Common myeloid progenitor, CD34-positive (primary cell): ENCODE measurements around the gene PRCD.
A peak's percentile ranks its signal among the peaks of the same experiment; 100 is the strongest.
"Not testable (repeated sequence)": the region's sequence is repeated elsewhere in the genome, so short reads cannot be mapped to it uniquely, and the experiment has no call there.

ENCODE experiments used
- CTCF ChIA-PET: fragments of 350-600 bp; sonication (Branson Sonifier 250); formaldehyde crosslinking; loops from one replicate; lab custom pipeline; 2021; ENCODE audit warnings: antibody characterized with exemption; lab: Charles Lee
- POLR2A ChIA-PET: fragments of 350-600 bp; sonication (Branson Sonifier 250); formaldehyde crosslinking; loops from one replicate; lab custom pipeline; 2021; ENCODE audit warnings: antibody characterized with exemption; lab: Charles Lee
- DNase-seq, 3 donors: peaks; one replicate each; pipeline versions ENCODE4 v3.0.0 to v3.0.0-alpha.2; 2013
- H3K27ac ChIP-seq, 2 experiments: 1 replicate in 1 of 2; 2 replicates in 1 of 2; pipeline ENCODE4 v1.7.0; 2013; ENCODE audit warnings: inconsistent platforms in 2 of 2, low read length in 2 of 2, mild to moderate bottlenecking in 2 of 2, low read depth in 1 of 2, moderate library complexity in 1 of 2; ENCODE audit not compliant: severe bottlenecking in 2 of 2, insufficient read depth in 1 of 2, poor library complexity in 1 of 2
- H3K27me3 ChIP-seq, 5 experiments: replicated peaks in 2 of 5; 1 replicate in 3 of 5; 2 replicates in 2 of 5; pipeline versions ENCODE4 v1.6.1 to v1.7.0; 2013; ENCODE audit warnings: low read length in 4 of 5, mild to moderate bottlenecking in 2 of 5, moderate library complexity in 2 of 5, inconsistent platforms in 1 of 5; ENCODE audit not compliant: insufficient read depth in 5 of 5, control insufficient read depth in 4 of 5
- H3K36me3 ChIP-seq, 4 experiments: 1 replicate in 2 of 4; 2 replicates in 2 of 4; pipeline versions ENCODE4 v1.6.1 to v1.7.0; 2013; ENCODE audit warnings: low read length in 3 of 4, control low read depth in 1 of 4, mild to moderate bottlenecking in 1 of 4; ENCODE audit not compliant: control insufficient read depth in 4 of 4, insufficient read depth in 4 of 4
- H3K4me1 ChIP-seq, 4 experiments: 1 replicate in 3 of 4; 2 replicates in 1 of 4; pipeline versions ENCODE4 v1.6.1 to v1.7.1; 2013; ENCODE audit warnings: low read length in 3 of 4, mild to moderate bottlenecking in 3 of 4, control low read depth in 1 of 4, inconsistent platforms in 1 of 4, moderate library complexity in 1 of 4; ENCODE audit not compliant: control insufficient read depth in 4 of 4, insufficient read depth in 4 of 4; ENCODE audit errors: control extremely low read depth in 1 of 4
- H3K4me3 ChIP-seq, 7 experiments: 1 replicate in 4 of 7; 2 replicates in 3 of 7; pipeline versions ENCODE4 v1.5.1 to v1.7.0; 2013; ENCODE audit warnings: mild to moderate bottlenecking in 7 of 7, low read length in 6 of 7, moderate library complexity in 6 of 7, inconsistent platforms in 2 of 7, low read depth in 2 of 7, control low read depth in 1 of 7; ENCODE audit not compliant: insufficient read depth in 4 of 7, control insufficient read depth in 1 of 7; ENCODE audit errors: extremely low read depth in 1 of 7
- H3K9me3 ChIP-seq, 5 experiments: 1 replicate in 4 of 5; 2 replicates in 1 of 5; pipeline versions ENCODE4 v1.6.1 to v1.7.1; 2013; ENCODE audit warnings: low read length in 4 of 5, mild to moderate bottlenecking in 2 of 5, inconsistent platforms in 1 of 5, low read depth in 1 of 5, moderate library complexity in 1 of 5; ENCODE audit not compliant: control insufficient read depth in 4 of 5, insufficient read depth in 2 of 5; ENCODE audit errors: control extremely low read depth in 1 of 5
- WGBS: methylation state at CpG from one replicate; pipeline ENCODE4 v1.1.5; 2013; ENCODE audit not compliant: insufficient coverage; 5-methylcytosine and 5-hydroxymethylcytosine counted together

The PRCD gene

GRCh38 chr17:76564991-76565727 lies 25.3 kb downstream of the PRCD start:
- CTCF ChIA-PET: interaction anchor here (1.3 to 3.2 kb wide), 4 partner anchors 10 to 116 kb away, joined by 4 to 14 read pairs (median 8); no protein-coding TSS in a partner anchor
- not testable (repeated sequence) for H3K4me3 ChIP-seq, H3K27ac ChIP-seq, H3K9me3 ChIP-seq, H3K27me3 ChIP-seq
- Histone ChIP-seq H3K4me1 (peaks cover 7 to 67% (median 43%) of the 10 kb centered on the region in 4 experiments), H3K36me3 (peaks cover 10 to 52% (median 25%) of the 10 kb centered on the region in 4 experiments)
- peak in 2 of 3 donors; percentile 42 to 43 for DNase-seq
- POLR2A ChIA-PET: interaction anchor here (1.4 kb wide), 1 partner anchor 8 kb away, joined by 4 read pairs; no protein-coding TSS in a partner anchor
- 100% methylated on average over 4 of the region's 8 CpGs for WGBS

- no peak for DNase-seq
- Histone ChIP-seq H3K9me3 (peaks cover 0 to 3% (median 0%) of the 10 kb centered on the region in 5 experiments), H3K27me3 (no peaks in the 10 kb centered on the region), H3K4me1 (peaks cover 5 to 59% (median 39%) of the 10 kb centered on the region in 4 experiments), H3K36me3 (peaks cover 10 to 44% (median 24%) of the 10 kb centered on the region in 4 experiments), H3K4me3 (no peak overlapping the region), H3K27ac (no peak overlapping the region)
- ChIA-PET POLR2A (interaction anchor here (1.4 kb wide), 1 partner anchor 9 kb away, joined by 4 read pairs; no protein-coding TSS in a partner anchor), CTCF (interaction anchor here (0.6 to 6.7 kb wide), 14 partner anchors 8 to 116 kb away, joined by 3 to 57 read pairs (median 6); partner anchors contain the start of gene ST6GALNAC2)
- WGBS: 92% methylated on average over 13 of the region's 14 CpGs
Observed at GRCh38 chr17:76565728-76566612, 26.1 kb downstream of the PRCD start.

GRCh38 chr17:76566613-76566943 lies 26.7 kb downstream of the PRCD start:
- Histone ChIP-seq H3K4me3 (no peak overlapping the region), H3K27ac (no peak overlapping the region), H3K4me1 (peaks cover 3 to 53% (median 37%) of the 10 kb centered on the region in 4 experiments), H3K27me3 (no peaks in the 10 kb centered on the region), H3K9me3 (peaks cover 0 to 3% (median 0%) of the 10 kb centered on the region in 5 experiments), H3K36me3 (peaks cover 4 to 38% (median 18%) of the 10 kb centered on the region in 4 experiments)
- CTCF ChIA-PET: interaction anchor here (0.6 to 6.7 kb wide), 13 partner anchors 8 to 115 kb away, joined by 3 to 57 read pairs (median 6); partner anchors contain the start of gene ST6GALNAC2
- WGBS: 100% methylated on average over 1 of the region's 3 CpGs
- DNase-seq: no peak
- POLR2A ChIA-PET: interaction anchor here (1.4 kb wide), 1 partner anchor 9 kb away, joined by 4 read pairs; no protein-coding TSS in a partner anchor

- Histone ChIP-seq H3K9me3 (peaks cover 0 to 3% (median 0%) of the 10 kb centered on the region in 5 experiments), H3K27me3 (no peaks in the 10 kb centered on the region), H3K36me3 (peaks cover 0 to 34% (median 15%) of the 10 kb centered on the region in 4 experiments), H3K27ac (no peak overlapping the region), H3K4me3 (no peak overlapping the region), H3K4me1 (peaks cover 3 to 49% (median 37%) of the 10 kb centered on the region in 4 experiments)
- ChIA-PET POLR2A (interaction anchor here (1.6 kb wide), 1 partner anchor 9 kb away, joined by 8 read pairs; no protein-coding TSS in a partner anchor), CTCF (interaction anchor here (0.6 to 6.7 kb wide), 16 partner anchors 9 to 114 kb away, joined by 3 to 57 read pairs (median 6); partner anchors contain the start of genes AANAT and ST6GALNAC2)
- WGBS: 93% methylated on average over 5 of the region's 5 CpGs
- no peak for DNase-seq
Observed at GRCh38 chr17:76566988-76567431, 27.2 kb downstream of the PRCD start.

GRCh38 chr17:76567634-76568432 lies 28.0 kb downstream of the PRCD start:
- peak; percentile 68 to 95 (median 94) for DNase-seq
- Histone ChIP-seq H3K4me3 (peak overlapping the region in 4 of 7 experiments; percentile 2 to 34 (median 22)), H3K9me3 (peaks cover 0 to 3% (median 0%) of the 10 kb centered on the region in 5 experiments), H3K36me3 (peaks cover 0 to 28% (median 12%) of the 10 kb centered on the region in 4 experiments), H3K4me1 (peaks cover 3 to 43% (median 32%) of the 10 kb centered on the region in 4 experiments), H3K27me3 (no peaks in the 10 kb centered on the region), H3K27ac (no peak overlapping the region)
- CTCF ChIA-PET: interaction anchor here (0.9 to 6.7 kb wide), 12 partner anchors 10 to 114 kb away, joined by 3 to 57 read pairs (median 8); partner anchors contain the start of genes AANAT and ST6GALNAC2
- 47% methylated on average over 11 of the region's 14 CpGs for WGBS
- POLR2A ChIA-PET: interaction anchor here (0.8 to 1.6 kb wide), 2 partner anchors 10 to 30 kb away, joined by 3 to 8 read pairs; no protein-coding TSS in a partner anchor
